Measurements from ENCODE around the gene CACNB1.
"Not testable (repeated sequence)": the region's sequence is repeated elsewhere in the genome, so short reads cannot be mapped to it uniquely, and the experiment has no call there.

Gene CACNB1

GRCh38 chr17:39150104-39150634, 47.3 kb downstream of the CACNB1 start:
- no peak for DNase-seq

- no peak for DNase-seq
These were observed 50.0 kb downstream of the CACNB1 start for GRCh38 chr17:39147221-39148185.

DNA sequence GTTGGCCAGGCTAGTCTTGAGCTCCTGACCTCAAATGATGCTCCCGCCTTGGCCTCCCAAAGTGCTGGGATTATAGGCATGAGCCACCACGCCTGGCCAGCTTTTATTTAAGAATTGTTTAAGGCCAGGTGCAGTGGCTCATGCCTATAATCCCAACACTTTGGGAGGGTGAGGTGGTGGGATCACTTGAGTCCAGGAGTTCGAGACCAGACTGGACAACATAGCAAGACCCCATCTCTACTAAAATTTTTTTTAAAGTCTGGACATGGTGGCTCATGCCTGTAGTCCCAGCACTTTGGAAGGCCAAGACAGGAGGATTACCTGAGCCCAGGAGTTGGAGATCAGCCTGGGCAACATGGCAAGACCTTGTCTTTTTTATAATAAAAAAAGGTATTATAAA, 51.2 kb downstream of the CACNB1 start:
- DNase-seq: no peak

DNA sequence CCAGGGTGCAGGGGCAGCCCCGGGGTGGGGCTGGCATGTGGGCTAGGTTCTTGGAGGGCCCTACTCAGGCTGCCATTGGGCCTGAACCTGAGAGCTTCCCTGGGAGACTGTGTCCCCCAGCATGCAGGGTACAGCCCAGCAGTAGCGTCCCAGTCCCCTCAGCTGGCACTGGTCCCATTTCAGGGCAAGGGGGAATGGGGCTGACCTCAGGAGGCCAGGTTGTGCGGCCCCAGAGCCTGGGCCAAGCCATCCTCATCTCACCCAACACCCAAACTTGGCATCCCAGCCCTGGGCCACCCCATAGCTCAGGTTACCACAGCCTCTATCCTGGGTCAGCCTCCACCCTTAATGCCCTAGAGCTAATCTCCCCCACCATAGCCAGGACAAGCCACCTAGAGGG, 52.3 kb downstream of the CACNB1 start:
- no peak for DNase-seq

DNA sequence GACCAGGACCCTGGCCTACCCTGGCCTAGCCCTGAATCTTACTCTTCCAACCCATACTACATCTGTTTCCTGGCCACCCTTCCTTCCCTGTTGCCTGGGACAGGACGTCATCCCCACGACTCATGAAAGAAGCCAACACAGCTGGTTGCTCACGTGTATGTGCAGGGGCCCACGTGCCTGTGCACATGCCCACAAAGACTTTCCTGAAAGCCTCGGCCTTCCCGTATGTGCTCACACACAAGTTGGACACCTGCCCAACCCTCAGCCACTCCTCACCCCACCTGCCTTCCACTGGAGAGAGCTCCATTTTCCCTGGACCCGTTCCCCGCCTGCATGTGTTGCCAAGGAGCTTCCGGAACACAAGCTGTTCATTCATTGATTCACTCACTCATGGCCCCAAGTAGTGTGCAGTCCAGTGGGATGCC, 53.0 kb downstream of the CACNB1 start:
- no peak for DNase-seq

DNA sequence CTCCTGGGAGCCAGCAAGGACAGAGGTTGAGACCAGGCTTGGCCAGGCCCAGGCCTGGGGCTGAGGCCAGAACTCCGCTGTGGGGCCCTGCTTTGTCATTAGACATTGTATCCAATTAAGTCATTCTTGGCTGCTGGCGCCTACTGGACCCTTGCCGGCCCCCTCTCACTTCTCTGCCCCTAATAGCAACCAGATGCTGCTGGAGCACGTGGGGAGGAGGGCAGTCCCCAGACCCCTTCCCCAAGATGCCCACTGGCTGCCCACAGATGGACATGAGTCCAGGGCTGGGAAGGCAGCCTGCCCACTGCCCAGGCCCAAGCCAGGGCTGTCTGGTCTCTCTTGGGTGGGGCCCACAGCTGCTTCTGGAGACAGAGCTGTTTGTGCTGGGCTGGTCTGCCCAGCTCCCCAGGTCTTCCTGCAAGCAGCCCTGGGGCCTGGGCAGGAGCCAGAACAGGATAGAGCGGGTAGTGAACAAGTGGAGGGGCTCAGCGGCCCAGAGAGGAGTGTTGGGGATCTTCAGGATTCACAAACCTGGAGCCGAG, 53.8 kb downstream of the CACNB1 start:
- no peak for DNase-seq

DNA sequence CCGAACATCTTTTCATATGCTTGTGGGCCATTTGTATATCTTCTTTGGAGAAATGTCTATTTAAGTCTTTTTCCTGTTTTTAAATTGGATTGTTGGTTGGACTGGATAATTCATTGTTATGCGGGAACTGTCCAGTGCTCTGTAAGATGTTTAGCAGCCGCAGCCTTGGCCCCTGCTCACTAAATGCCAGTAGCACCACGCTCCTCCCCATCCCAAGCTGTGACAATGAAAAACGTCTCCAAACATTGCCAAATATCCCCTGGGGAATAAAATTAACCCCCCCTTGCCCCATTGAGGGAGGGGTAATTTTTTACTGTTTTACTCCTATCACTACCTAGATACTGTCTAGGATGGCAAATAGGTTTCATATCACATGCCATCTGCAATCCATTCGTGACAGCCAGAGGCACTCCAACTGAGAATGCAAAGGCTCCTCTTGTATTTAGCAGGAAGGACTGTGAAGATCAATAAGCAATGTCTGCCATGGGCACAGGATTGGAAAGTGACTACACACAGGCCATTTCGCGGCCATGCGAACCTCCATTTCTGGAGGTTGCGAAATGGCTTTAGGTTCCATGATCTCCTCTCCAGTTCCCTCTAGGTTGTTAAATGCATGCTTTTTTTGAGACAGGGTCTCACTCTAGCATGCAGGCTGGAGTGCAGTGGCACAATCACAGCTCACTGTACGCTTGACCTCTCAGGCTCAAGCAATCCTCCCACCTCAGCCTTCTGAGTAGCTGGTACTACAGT, 55.4 kb downstream of the CACNB1 start:
- no peak for DNase-seq

GRCh38 chr17:39141294-39141693, 56.2 kb downstream of the CACNB1 start:
- no peak for DNase-seq

- DNase-seq: no peak
These were observed 57.9 kb downstream of the CACNB1 start for GRCh38 chr17:39139561-39139960.

- DNase-seq: no peak
These were observed 58.3 kb downstream of the CACNB1 start for GRCh38 chr17:39139161-39139511.

- no peak for DNase-seq
These were observed 58.9 kb downstream of the CACNB1 start for GRCh38 chr17:39138431-39139160.

DNA sequence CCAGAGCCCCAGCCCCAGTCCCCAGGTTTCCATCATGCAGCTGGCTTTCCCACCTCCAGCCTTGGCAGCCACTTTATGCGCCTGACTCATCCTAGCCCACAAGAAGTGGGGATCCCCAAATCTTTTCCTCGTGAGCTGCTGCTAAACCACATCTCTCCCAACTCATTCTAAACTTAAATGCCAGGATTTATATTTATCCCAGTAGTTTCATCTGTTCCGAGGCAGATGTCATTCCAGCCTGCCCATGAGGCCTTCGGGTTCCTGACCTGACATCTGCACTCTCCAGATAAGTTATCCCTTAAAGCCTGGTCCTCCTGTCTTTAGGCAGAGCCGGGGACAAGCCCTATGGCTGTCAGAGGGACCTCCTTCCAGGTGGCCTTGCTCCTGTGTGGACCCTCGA, 62.6 kb downstream of the CACNB1 start:
- no peak for DNase-seq

- no peak for DNase-seq
These were observed 65.3 kb downstream of the CACNB1 start for GRCh38 chr17:39132192-39132610.

- no peak for DNase-seq
These were observed 65.9 kb downstream of the CACNB1 start for GRCh38 chr17:39131616-39132015.

- DNase-seq: no peak
These were observed 67.3 kb downstream of the CACNB1 start for GRCh38 chr17:39130205-39130604.

DNA sequence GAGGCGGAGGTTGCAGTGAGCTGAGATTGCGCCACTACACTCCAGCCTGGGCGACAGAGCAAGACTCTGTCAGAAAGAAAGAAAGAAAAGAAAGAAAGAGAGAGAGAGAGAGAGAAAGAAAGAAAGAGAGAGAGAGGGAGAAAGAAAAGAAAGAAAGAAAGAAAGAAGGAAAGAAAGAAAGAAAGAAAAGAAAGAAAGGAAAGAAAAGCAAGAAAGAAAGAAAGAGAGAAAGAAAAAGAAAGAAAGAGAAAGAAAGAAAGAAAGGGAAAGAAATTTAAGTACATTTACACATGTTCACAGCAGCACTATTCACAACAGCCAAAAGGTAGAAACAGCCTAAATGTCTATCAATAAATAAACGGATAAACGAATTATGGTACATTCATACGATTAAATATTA, 67.9 kb downstream of the CACNB1 start:
- not testable (repeated sequence) for DNase-seq

GRCh38 chr17:39126436-39126835, 71.0 kb downstream of the CACNB1 start:
- DNase-seq: no peak

GRCh38 chr17:39125143-39125875, 72.2 kb downstream of the CACNB1 start:
- DNase-seq: no peak

DNA sequence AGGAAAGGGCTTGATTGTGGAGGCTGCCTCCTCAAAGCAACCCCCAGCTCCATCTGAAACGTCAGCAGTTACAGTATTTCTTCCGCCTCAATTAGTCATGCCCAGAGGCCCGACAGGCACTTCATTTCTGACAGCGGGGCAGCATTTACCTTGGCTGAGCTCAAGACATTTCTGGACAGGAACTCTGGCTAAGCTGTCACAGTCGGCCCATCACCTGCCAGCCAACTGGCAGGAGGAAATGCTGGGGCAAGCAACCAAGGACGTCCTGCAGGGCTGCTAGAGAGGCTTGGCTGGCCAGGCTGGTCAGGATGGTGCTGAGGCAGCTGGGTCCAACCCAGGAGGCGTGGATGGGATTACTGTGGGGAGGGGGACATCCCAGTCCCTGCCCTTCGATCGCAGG, 73.8 kb downstream of the CACNB1 start:
- no peak for DNase-seq

Data from NCI-H2081 treated with DMSO at 0.1 percent for 48 hours (cell line).